ENCODE results near the gene EXD2.
"Not testable (repeated sequence)": the region's sequence is repeated elsewhere in the genome, so short reads cannot be mapped to it uniquely, and the experiment has no call there.

Gene EXD2

DNA sequence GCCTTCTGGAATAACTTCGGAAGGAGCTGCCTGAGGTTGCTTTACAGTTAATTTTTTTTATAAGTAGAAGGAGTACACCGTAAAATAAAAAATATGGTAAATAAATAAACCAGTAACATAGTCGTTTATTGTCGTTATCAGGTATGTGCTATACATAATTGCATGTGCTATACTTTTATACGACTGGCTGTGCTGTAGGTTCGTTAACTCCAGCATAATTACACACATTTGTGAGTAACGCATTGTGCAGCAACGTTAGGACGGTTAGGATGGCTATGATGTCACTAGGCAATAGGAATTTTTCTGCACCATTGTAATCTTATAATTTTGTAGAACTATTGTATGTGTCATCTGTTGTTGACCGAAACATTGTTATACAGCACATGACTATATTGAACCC lies 8.5 kb downstream of the EXD2 start:
- no peak for DNase-seq

DNA sequence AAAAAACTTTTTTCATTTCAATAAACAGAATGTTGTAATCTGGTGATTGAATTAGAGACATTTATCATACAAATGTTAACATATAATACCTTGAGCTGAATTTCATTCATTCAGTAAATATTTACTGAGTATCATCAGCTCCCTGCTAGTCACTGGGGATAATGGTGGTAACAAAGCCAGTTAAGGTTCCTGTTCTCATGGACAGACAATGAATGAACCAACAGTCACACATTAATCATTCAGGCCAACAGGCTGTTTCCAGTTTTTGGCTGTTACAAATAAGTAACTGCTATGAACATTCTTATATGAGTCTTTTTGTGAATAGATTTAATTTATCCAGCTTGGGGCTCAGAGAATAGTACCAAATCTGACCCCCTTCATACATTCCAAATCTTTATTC lies 13.5 kb downstream of the EXD2 start:
- DNase-seq, result no peak

DNA sequence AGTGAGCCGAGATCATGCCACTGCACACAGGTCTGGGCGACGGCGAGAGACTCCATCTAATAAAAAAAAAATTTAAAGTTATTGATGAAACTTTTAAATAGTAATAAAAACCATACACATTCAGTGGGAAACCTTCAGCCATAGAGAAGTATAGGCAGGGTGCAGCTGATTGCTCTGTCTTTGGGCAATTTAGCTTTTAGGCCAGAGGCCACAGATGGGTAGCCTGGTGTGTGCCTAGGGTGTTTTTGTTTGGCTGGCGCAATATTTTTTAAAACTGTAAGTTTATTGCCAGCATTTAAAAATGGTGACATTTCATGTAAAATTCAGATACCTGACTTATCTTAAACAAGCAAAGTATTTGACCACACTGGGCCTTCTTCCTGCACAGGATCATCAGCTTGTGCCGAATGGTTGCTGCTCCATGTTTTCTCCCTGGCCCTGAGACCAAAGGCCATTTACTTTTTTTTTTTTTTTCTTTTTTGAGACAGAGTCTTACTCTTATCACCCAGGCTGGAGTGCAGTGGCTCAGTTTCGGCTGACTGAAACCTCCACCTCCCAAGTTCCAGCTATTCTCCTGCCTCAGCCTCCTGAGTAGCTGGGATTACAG lies 16.2 kb downstream of the EXD2 start:
- DNase-seq, result no peak

DNA sequence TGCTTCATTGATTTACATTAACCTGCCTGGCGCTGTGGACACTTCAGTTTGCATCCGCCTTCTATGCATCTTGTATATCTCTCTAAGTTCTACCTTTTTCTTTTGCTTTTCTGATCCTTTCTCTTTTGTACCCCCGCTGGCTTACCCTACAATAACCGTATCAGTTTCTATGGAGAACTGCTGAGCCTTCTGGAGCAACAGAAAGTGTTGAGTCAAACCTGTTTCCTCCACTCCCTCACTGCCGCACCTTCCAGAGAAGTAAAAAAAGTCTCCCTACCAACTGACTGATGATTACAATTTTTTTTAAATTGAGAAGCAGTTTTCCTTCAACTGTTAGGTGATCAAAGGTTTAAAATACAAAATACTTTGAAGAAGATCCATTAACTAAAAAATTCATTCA lies 17.4 kb downstream of the EXD2 start:
- no peak for DNase-seq

DNA sequence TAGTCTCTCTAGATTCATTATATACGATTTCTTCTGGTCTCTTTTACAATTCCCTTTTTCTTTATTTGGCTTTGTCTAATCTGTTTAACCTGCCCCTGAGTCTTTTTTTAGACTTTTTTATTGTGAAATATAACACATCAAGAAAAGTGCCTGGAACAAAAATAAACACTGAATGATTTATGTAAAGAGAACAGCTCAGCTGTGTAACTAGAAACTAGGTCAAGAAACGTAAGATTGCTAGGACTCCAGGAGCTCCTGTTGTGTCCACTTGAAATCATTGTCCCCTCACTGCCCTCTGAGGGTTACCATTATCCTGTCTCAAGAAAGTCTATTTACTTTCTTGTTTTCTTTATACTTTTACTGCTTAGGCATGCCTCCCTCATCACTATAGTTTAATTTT lies 23.1 kb downstream of the EXD2 start:
- DNase-seq, result no peak

DNA sequence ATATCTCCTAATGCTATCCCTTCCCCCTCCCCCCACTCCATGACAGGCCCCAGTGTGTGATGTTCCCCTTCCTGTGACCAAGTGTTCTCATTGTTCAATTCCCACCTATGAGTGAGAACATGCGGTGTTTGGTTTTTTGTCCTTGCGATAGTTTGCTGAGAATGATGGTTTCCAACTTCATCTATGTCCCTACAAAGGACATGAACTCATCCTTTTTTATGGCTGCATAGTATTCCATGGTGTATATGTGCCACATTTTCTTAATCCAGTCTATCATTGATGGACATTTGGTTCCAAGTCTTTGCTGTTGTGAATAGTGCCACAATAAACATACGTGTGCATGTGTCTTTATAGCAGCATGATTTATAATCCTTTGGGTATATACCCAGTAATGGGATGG lies 26.4 kb downstream of the EXD2 start:
- not testable (repeated sequence) for DNase-seq

DNA sequence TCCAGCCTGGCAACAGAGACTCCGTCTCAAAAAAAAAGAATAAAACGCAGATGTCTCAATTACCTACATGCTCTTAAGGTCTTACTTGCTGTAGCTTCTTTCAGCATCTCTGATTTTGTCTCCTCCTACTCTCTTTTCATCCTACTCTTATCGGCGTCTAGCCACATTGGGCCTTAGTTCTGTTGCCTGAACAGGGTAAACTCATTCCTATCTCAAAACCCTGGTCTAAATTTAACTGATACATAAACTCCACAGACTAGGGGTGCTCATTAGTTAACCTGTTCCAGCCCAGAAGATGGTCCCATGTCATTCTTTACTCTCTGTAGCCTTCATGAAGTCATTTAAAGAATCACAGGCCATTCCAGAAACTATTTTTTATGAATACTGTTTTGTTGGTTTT lies 33.6 kb downstream of the EXD2 start:
- DNase-seq, result no peak

DNA sequence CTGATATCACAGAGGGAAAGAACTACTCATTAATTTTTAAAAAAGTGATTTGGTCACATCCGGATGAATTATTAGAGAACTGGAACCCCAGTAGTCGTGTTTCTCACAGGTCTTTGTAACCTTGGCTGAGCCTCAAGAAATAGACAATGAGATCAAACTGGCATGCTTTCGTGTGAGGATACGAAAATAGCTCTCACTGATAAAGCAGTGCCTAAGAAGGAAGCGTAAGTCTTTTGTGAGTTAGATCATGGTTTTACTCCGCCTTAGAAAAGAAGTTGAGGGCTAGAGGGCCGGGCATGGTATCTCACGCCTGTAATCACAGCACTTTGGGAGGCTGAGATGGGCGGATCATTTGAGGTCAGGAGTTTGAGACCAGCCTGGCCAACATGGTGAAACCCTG lies 34.9 kb downstream of the EXD2 start:
- DNase-seq, result no peak

DNA sequence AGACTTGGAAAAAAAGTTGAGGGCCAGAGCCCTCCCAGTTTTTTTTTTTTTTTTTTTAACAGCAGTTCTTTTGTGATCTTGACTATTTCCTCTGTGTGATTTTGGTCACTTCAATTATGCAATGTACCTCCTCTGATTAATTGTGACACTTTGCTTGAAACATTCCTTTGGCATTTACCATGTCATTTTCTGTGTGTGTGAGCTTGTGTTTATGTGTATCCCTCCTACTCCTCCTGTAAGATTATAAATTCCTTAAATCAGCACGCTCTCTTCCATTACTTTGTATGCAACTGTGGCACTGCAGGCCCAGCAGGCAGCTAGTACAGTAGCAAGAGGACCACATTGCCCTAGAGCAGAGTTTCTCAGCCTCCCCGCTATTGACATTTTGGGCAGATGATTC lies 35.4 kb downstream of the EXD2 start:
- DNase-seq, result no peak

DNA sequence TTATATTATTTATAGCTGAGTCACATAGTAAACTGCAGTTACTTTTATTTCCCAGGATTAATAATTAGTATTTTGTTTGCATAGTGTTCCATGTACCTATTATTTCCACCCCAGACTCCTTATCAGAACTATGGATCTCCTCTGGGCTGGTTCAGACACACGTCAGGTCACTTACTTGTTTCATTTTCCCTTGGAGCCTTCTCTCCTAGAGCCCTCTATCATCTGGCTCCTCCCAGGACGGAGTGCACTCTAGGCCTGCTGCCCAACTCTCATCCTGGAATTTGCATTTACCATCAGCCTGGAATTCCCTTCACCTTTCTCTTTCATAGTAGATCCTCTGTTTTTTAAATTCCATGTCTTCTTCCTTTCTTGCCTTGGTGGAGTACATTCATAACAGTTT lies 40.2 kb downstream of the EXD2 start:
- DNase-seq, result no peak

DNA sequence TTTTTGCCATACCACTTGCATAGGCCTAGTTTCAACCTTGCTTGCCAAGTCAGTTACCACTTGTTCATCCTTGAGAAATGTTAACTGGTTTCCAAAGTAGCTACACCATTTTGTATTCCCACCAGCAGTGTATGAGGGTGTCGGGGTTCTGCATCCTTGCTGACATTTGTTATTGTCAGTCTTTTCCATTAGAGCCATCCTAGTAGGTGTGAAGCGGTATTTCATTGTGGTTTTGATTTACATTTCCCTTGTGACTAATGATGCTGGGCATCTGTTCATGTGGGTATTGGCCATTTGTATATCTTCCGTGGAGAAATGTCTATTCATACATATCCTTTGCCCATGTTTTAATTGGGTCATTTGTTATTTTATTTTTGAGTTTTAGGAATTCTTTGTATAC lies 41.1 kb downstream of the EXD2 start:
- no peak for DNase-seq

DNA sequence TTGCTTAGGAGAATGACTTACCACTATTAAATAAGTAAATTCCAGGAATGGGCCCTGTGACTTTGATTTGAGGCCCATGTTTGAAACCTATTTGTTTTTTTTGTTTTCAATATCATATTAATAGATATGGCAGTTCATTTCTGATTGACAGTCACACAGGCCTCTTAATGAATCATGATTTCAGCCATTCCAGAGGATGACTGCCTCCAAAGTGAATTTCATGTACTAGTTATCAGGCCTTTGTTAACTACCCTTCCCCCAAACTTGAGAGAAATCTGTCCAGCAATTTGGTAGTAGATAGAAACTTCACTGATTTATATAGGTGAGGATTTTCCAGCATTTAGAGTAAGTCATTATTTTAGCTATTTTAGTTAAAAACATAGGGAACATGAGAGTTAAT lies 42.8 kb downstream of the EXD2 start:
- DNase-seq, result no peak

DNA sequence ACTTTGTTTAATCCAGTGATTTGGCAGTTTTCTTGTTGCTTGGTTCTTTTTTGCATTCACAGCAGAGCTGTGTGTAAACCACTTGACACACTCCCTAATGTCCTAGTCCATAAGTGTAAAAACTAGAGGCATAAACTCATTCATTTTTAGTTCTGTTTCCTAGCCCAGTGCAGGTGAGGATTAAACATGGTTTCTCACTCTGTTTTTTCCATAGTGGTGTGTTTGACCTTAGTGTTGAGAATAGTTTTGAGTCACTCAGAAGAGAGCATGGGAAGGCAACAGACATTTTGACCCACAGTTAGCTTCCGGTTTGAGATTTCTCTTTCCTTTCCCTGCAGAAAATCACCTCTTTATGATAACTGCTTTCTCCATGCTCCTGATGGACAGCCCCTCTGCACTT lies 44.4 kb downstream of the EXD2 start:
- no peak for DNase-seq

DNA sequence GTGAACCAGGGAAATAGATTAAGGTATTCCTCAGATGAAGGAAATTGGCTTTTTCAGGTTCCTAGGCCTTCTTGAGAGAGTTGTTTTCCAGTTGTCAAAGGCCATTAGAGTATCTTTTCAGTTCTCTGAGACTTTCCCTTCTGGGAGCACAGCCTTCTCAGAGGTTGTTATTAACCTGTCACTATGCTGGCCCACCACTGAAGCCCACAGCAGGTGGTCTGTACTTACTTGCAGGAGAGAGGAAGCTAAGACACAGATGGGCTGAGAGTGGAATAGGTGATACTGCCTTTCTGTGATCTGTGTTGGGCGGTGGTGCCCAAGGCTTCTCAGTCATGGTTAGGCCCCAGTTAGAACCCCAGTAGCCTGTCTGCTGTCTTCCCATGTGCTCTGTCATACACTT lies 45.8 kb downstream of the EXD2 start:
- no peak for DNase-seq

DNA sequence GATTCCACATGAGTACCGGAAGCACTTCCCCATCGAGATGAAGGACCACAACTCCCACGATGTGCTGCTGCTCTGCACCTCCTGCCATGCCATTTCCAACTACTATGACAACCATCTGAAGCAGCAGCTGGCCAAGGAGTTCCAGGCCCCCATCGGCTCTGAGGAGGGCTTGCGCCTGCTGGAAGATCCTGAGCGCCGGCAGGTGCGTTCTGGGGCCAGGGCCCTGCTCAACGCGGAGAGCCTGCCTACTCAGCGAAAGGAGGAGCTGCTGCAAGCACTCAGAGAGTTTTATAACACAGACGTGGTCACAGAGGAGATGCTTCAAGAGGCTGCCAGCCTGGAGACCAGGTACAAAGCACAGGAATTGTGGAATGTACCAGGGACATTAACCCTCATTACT lies 46.3 kb downstream of the EXD2 start:
- no peak for DNase-seq

DNA sequence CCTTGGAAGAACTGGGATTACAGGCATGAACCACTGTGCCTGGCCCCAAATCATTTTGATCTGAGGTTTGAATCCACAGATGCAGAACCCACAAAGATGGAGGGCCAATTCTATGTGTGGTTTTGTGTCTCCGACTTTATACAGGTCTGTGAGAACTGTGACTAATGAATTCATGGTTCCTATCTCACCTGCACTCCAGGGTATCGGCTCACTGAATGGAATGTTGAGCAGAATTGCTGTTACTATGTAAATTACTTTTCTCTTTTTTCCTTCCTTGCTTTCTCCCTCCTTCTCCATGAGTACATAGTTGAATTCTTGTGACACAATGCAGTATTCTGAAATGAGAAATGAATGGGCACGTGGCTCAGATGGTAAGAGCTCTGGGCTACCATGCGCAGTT lies 47.6 kb downstream of the EXD2 start:
- DNase-seq, result no peak

DNA sequence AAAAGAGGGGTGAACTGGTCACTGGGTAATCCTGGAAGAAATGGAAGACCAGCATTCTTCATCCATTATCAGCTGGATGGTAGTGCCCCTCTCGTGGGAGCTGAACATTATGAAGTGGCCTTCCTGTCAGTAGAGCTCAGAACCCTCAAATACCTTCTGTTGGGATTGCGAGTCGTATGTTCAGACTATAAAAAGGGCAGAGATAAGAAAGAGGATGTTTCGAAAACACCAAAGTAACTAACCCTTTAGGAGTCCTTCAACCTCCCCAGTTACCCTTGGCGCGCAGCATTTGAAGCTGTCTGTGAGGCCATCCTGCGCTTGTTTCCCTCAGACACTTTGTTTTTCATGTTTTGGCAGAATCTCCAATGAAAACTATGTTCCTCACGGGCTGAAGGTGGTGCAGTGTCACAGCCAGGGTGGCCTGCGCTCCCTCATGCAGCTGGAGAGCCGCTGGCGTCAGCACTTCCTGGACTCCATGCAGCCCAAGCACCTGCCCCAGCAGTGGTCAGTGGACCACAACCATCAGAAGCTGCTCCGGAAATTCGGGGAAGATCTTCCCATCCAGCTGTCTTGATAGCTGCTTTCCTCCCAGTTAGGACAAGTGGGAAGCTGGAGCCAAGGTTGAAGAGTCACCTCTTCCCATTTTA lies 49.4 kb downstream of the EXD2 start:
- no peak for DNase-seq

DNA sequence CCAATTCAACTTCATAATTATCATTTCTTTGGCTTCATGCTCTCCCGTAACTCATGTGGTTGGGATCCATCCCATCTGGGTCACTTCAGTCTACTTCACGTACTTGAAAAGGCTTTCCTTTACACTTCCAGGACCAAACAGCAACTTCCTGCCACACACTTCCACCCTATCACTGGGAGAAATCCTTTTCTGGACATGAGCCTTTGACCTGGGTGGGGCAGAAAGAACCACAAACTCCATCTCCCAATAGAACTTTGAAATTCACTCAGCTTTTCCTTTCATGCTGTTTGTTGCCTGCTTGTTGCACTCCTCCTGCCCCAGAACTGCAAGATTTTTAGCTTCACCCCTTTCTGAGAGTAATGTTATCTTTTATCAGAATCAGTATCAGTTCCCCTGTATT lies 50.3 kb downstream of the EXD2 start:
- no peak for DNase-seq

DNA sequence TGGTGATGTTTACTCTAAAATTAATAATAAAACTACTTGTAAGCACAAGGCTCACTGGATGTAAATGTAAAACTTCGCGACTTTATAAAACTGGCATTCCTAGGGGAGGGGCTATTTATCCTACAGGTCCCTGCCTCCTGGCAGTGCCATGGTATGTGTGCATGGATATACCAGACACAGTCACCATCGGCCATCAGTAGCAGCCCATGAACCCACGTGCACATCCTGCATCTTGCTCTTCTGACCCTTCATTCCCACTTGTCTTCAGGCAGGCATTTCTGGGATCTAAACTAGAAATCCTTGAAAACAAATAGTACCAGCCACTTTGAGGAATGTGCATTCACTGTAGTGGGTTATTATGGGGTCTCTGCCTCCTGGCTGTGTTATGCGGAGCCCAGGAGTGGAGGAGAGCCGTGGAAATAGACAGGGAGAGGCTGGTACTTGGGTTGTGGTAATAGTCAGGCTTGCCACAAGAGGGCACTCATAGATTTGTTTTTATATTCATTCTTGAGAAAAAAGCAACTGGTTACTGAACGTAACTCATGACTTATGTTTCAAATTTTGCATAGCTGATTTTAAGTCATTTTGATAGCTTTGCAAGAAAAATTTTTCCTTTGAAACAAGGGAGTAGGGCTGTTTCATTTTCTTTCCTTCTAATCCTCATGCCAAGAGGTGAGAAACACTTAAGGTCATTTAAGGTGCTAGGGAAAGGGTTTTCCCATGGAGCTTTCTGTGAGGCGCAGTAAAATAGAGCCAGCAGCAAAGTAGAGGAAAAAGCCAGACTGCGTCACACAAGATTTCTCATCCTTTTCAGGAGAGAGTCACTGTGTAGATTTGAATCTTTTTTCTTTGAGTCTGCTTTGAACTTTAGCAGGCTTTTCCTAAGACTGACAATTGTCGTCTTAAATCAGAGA lies 51.3 kb downstream of the EXD2 start:
- no peak for DNase-seq

DNA sequence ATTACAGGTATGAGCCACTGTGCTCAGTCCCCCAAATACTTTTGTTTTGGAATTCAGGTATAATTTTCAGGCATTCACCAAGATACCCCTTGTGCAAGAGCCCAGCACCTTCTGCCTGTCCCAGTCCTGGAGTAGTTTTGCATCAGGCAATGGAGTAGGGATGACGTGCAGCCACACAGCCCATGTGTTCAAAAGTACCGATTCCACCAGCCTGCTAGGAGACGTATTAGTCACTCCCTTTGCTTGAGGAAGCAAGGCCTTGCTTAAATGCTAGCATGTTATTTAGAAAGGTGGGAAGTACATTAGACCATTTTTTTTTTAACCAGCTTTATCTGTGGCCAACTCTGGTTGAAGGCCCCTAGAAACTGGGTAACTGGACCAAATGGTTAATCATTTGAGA lies 53.6 kb downstream of the EXD2 start:
- no peak for DNase-seq

DNA sequence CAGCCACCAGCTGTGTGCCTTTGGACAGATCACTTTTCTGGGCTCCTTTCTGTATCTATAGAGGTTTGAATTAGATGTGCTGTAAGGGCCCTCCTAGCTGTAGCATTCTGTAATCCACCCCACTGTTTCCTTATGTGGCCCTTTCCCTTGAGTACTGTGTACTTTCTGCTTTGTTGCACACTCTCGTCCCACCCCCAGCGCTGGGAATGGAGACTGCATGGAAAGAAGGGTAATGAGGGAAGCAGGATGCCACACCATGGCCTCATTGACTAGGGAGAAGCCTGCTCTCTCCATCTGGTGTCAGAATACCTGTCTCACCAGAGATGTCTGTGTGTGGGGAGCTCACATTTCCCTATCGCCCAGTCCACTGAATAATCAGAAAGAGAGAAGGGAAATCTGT lies 55.0 kb downstream of the EXD2 start:
- DNase-seq, result no peak

DNA sequence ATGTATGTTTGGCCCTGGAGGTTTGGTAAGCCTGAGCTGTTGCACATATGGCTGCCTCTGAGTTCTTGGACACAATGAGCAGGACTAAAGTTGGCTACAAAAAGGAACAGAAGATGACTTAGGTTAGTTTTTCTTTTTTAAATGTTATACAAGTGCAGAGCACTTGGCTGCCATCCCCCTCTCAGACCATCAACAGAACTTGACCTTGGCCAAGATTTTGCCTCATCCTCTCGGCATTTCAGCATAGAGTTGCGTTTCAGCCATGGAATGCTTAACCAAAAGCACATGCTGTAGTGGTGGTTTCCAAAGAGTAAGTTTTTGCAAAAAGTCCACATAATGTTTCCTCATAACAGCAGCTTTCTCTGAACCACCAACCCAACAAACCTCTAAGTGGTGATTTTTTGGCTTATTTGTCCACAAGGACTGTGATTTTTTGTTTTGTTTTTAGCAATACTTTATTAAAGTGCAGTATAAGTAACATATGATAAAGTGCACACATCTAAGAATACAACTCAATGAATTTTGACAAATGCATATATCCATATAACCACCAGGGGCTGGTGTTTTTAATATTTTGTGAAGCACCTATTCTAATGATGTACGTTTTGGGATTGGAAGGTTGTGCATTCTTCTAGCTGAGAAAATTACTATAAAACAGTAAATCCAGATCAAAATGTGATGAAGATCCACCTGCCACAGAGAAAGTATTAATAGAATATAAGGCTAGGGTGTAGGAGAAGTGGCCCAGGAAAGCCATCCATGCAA lies 56.6 kb downstream of the EXD2 start:
- no peak for DNase-seq

DNA sequence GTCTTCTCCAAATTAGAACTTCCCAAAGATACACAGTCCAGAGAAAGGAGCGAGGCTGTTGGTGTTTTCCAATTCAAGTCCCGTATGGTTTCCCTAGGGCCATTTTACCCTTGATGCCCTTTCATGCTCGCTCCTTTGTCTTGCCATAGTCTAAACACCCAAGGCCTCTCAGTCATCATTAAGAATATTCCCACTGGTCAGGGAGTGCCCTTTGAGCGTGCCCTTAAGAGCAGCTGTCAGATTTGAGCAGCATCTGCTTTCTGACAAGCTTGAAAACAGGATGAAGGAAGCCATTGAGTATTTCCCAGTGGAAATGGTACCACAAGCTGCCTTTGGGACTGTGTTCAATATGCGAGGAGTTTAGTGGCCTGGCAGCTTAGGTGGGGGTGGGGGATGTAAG lies 58.3 kb downstream of the EXD2 start:
- no peak for DNase-seq

DNA sequence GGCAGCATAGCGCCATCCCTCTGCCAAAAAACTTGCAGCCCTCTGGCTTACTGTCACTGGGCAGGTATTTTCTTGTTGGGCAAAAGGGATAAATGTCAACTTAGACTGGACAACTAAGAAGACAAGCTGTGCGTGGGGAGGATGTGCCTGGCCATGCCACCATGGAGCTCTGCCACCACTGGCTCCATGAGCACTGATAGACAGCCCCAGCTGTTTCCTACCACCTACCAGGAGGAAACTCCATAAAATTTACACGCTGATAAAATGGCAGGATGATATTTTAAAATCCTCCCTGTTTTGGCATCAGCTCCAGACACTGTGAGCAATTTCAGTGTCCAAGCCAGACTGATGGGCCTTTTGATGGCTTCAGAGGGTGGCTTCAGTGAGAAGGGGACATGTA lies 61.6 kb downstream of the EXD2 start:
- DNase-seq, result no peak
